HG03060 (cell line): ENCODE results near the gene RSRC1.
"Not testable (repeated sequence)": the region's sequence is repeated elsewhere in the genome, so short reads cannot be mapped to it uniquely, and the experiment has no call there.

ENCODE experiments used
- ATAC-seq: cut with Tn5 transposase; IDR thresholded peaks from one replicate; pipeline ENCODE4 v1.9.1; 2021; ENCODE audit warnings: low read depth, moderate number of reproducible peaks; ENCODE audit not compliant: unreplicated experiment

The RSRC1 gene

GRCh38 chr3:158308236-158308928 lies 198.5 kb downstream of the RSRC1 start:
- ATAC-seq = no peak

- no peak for ATAC-seq
Observed at GRCh38 chr3:158312560-158313141, 202.8 kb downstream of the RSRC1 start.

- peak; percentile 55 for ATAC-seq
Observed at GRCh38 chr3:158313338-158313927, 203.5 kb downstream of the RSRC1 start.

GRCh38 chr3:158314426-158315357 lies 204.8 kb downstream of the RSRC1 start:
- ATAC-seq = peak; percentile 38

GRCh38 chr3:158329696-158330441 lies 220.0 kb downstream of the RSRC1 start:
- not testable (repeated sequence) for ATAC-seq

- ATAC-seq = no peak
Observed at GRCh38 chr3:158330870-158331269, 221.0 kb downstream of the RSRC1 start.

- no peak for ATAC-seq
Observed at GRCh38 chr3:158333736-158334135, 223.8 kb downstream of the RSRC1 start.

GRCh38 chr3:158337110-158337509 lies 227.2 kb downstream of the RSRC1 start:
- ATAC-seq = no peak

GRCh38 chr3:158339638-158340037 lies 229.7 kb downstream of the RSRC1 start:
- ATAC-seq = no peak

GRCh38 chr3:158340951-158341350 lies 231.1 kb downstream of the RSRC1 start:
- ATAC-seq = not testable (repeated sequence)

GRCh38 chr3:158347966-158348365 lies 238.1 kb downstream of the RSRC1 start:
- ATAC-seq = no peak

GRCh38 chr3:158350971-158351370 lies 241.1 kb downstream of the RSRC1 start:
- ATAC-seq = no peak

- ATAC-seq = no peak
Observed at GRCh38 chr3:158352551-158352950, 242.7 kb downstream of the RSRC1 start.

GRCh38 chr3:158354713-158355112 lies 244.8 kb downstream of the RSRC1 start:
- ATAC-seq = no peak

- peak; percentile 91 for ATAC-seq
Observed at GRCh38 chr3:158355623-158356588, 246.0 kb downstream of the RSRC1 start.

GRCh38 chr3:158359339-158359738 lies 249.4 kb downstream of the RSRC1 start:
- no peak for ATAC-seq

- ATAC-seq = no peak
Observed at GRCh38 chr3:158360756-158361448, 251.0 kb downstream of the RSRC1 start.

GRCh38 chr3:158368271-158368670 lies 258.4 kb downstream of the RSRC1 start:
- no peak for ATAC-seq
